ENCODE measurements around the gene TPX2.

TPX2 gene

GRCh38 chr20:31849306-31849930 is 110.3 kb downstream of the TPX2 start:
- TF ChIP-seq ZFP3 (CRISPR knock-in tag; IDR thresholded peaks at IDR 0.05) (no peak), TSHZ2 (CRISPR knock-in tag; IDR thresholded peaks at IDR 0.05) (no peak), OSR1 (CRISPR knock-in tag; IDR thresholded peaks at IDR 0.05) (no peak), PATZ1 (CRISPR knock-in tag; IDR thresholded peaks at IDR 0.05; ENCODE audit: borderline replicate concordance) (no peak), POU6F1 (CRISPR knock-in tag; IDR thresholded peaks at IDR 0.05; ENCODE audit: borderline replicate concordance, low read depth) (no peak), ESRRG (CRISPR knock-in tag; IDR thresholded peaks at IDR 0.05) (no peak), PPARA (CRISPR knock-in tag; IDR thresholded peaks at IDR 0.05; ENCODE audit: borderline replicate concordance) (no peak)
- no peak for ATAC-seq
